ENCODE data around the gene GARIN3. TPM values are rescaled to one million over a fixed set of nuclear protein-coding genes. Genes with fewer than 3 reads are reported as not detected.

The GARIN3 gene
- total and polyA plus RNA-seq, 2 donors (not counting 1 experiment from before 2014, with no cell fraction given) = not detected

- no peaks in the 10 kb centered on the region for H4K20me1 ChIP-seq (ENCODE audit: control insufficient read depth, extremely low read depth, insufficient read depth, low read length)
- no peaks in the 10 kb centered on the region for H3K4me1 ChIP-seq (ENCODE audit: control insufficient read depth, extremely low read depth, insufficient read depth, low read length)
- H2AFZ ChIP-seq (ENCODE audit: low read length) = no peak overlapping the region
- H3K4me2 ChIP-seq (ENCODE audit: extremely low read depth, insufficient read depth, low read length) = no peak overlapping the region
- no peak for DNase-seq (ENCODE audit: low read depth in 2 of 2)
- no peak overlapping the region for H3K9ac ChIP-seq (ENCODE audit: insufficient read depth, low read length)
- no peak overlapping the region for H3K27ac ChIP-seq (ENCODE audit: insufficient read depth, low read length)
- H3K79me2 ChIP-seq (ENCODE audit: control insufficient read depth, insufficient read depth, low read length) = no peaks in the 10 kb centered on the region
- H3K4me3 ChIP-seq (replicated peaks in 1 of 4; ENCODE audit: control extremely low read depth in 1 of 4, insufficient read depth in 1 of 4, low read depth in 3 of 4, low read length in 4 of 4) = no peak overlapping the region
- H3K9me3 ChIP-seq (ENCODE audit: control insufficient read depth, insufficient read depth, low read depth, low read length) = no peaks in the 10 kb centered on the region
- H3K36me3 ChIP-seq (ENCODE audit: control insufficient read depth, insufficient read depth, low read length) = no peaks in the 10 kb centered on the region
- H3K27me3 ChIP-seq (ENCODE audit: control insufficient read depth, insufficient read depth, low read length) = no peaks in the 10 kb centered on the region
- TF ChIP-seq EZH2 (IDR thresholded peaks at IDR 0.05; ENCODE audit: low read length, missing control alignments) = no peak
- no peak for TF ChIP-seq CTCF (conservative IDR thresholded peaks at IDR 0.05 in 1 of 2, IDR thresholded peaks at IDR 0.05 in 1 of 2; ENCODE audit: low read depth in 1 of 2, low read length in 2 of 2)
These were observed 12.9 kb upstream of the GARIN3 start for GRCh38 chr5:157178966-157179365.

GRCh38 chr5:157177953-157178352 is 11.9 kb upstream of the GARIN3 start:
- Histone ChIP-seq H3K9me3 (ENCODE audit: control insufficient read depth, insufficient read depth, low read depth, low read length) (no peaks in the 10 kb centered on the region), H3K36me3 (ENCODE audit: control insufficient read depth, insufficient read depth, low read length) (no peaks in the 10 kb centered on the region), H3K27me3 (ENCODE audit: control insufficient read depth, insufficient read depth, low read length) (no peaks in the 10 kb centered on the region), H3K4me3 (replicated peaks in 1 of 4; ENCODE audit: control extremely low read depth in 1 of 4, insufficient read depth in 1 of 4, low read depth in 3 of 4, low read length in 4 of 4) (no peak overlapping the region), H3K27ac (ENCODE audit: insufficient read depth, low read length) (no peak overlapping the region), H3K9ac (ENCODE audit: insufficient read depth, low read length) (no peak overlapping the region), H2AFZ (ENCODE audit: low read length) (no peak overlapping the region), H3K4me2 (ENCODE audit: extremely low read depth, insufficient read depth, low read length) (no peak overlapping the region), H3K4me1 (ENCODE audit: control insufficient read depth, extremely low read depth, insufficient read depth, low read length) (no peaks in the 10 kb centered on the region), H4K20me1 (ENCODE audit: control insufficient read depth, extremely low read depth, insufficient read depth, low read length) (no peaks in the 10 kb centered on the region), H3K79me2 (ENCODE audit: control insufficient read depth, insufficient read depth, low read length) (no peaks in the 10 kb centered on the region)
- TF ChIP-seq EZH2 (IDR thresholded peaks at IDR 0.05; ENCODE audit: low read length, missing control alignments) (no peak), CTCF (conservative IDR thresholded peaks at IDR 0.05 in 1 of 2, IDR thresholded peaks at IDR 0.05 in 1 of 2; ENCODE audit: low read depth in 1 of 2, low read length in 2 of 2) (no peak)
- no peak for DNase-seq (ENCODE audit: low read depth in 2 of 2)

GRCh38 chr5:157175071-157175612 is 9.1 kb upstream of the GARIN3 start:
- Histone ChIP-seq H3K36me3 (ENCODE audit: control insufficient read depth, insufficient read depth, low read length) (no peaks in the 10 kb centered on the region), H3K4me2 (ENCODE audit: extremely low read depth, insufficient read depth, low read length) (no peak overlapping the region), H3K27ac (ENCODE audit: insufficient read depth, low read length) (no peak overlapping the region), H2AFZ (ENCODE audit: low read length) (no peak overlapping the region), H3K4me1 (ENCODE audit: control insufficient read depth, extremely low read depth, insufficient read depth, low read length) (no peaks in the 10 kb centered on the region), H3K9me3 (ENCODE audit: control insufficient read depth, insufficient read depth, low read depth, low read length) (no peaks in the 10 kb centered on the region), H3K9ac (ENCODE audit: insufficient read depth, low read length) (no peak overlapping the region), H3K4me3 (replicated peaks in 1 of 4; ENCODE audit: control extremely low read depth in 1 of 4, insufficient read depth in 1 of 4, low read depth in 3 of 4, low read length in 4 of 4) (no peak overlapping the region), H3K27me3 (ENCODE audit: control insufficient read depth, insufficient read depth, low read length) (no peaks in the 10 kb centered on the region), H3K79me2 (ENCODE audit: control insufficient read depth, insufficient read depth, low read length) (no peaks in the 10 kb centered on the region), H4K20me1 (ENCODE audit: control insufficient read depth, extremely low read depth, insufficient read depth, low read length) (no peaks in the 10 kb centered on the region)
- no peak for DNase-seq (ENCODE audit: low read depth in 2 of 2)
- TF ChIP-seq EZH2 (IDR thresholded peaks at IDR 0.05; ENCODE audit: low read length, missing control alignments) = no peak
- no peak for TF ChIP-seq CTCF (conservative IDR thresholded peaks at IDR 0.05 in 1 of 2, IDR thresholded peaks at IDR 0.05 in 1 of 2; ENCODE audit: low read depth in 1 of 2, low read length in 2 of 2)

Data from fibroblast of lung (primary cell).